Amniotic stem cell (primary cell): Measurements from ENCODE around the gene KRTAP5-4.
"Not testable (repeated sequence)": the region's sequence is repeated elsewhere in the genome, so short reads cannot be mapped to it uniquely, and the experiment has no call there.

Experiments used
- DNase-seq: peaks from one replicate; lab custom pipeline; 2025; lab: John Stamatoyannopoulos, UW

KRTAP5-4 gene

GRCh38 chr11:1637628-1638027 is 15.7 kb upstream of the KRTAP5-4 start:
- no peak for DNase-seq

- DNase-seq, result no peak
Measured at GRCh38 chr11:1636291-1636950, 14.5 kb upstream of the KRTAP5-4 start.

- no peak for DNase-seq
Measured at GRCh38 chr11:1633864-1634263, 11.9 kb upstream of the KRTAP5-4 start.

- DNase-seq, result no peak
Measured at GRCh38 chr11:1632053-1632714, 10.2 kb upstream of the KRTAP5-4 start.

- no peak for DNase-seq
Measured at GRCh38 chr11:1631066-1631568, 9.2 kb upstream of the KRTAP5-4 start.

- no peak for DNase-seq
Measured at GRCh38 chr11:1630271-1630670, 8.3 kb upstream of the KRTAP5-4 start.

- no peak for DNase-seq
Measured at GRCh38 chr11:1629326-1630185, 7.6 kb upstream of the KRTAP5-4 start, which contains the start of gene KRTAP5-5. TSS of gene KRTAP5-5 (plus strand) at chr11:1629775. CDS start at chr11:1629841, 66 bp downstream.

- no peak for DNase-seq
Measured at GRCh38 chr11:1628506-1629325, 6.8 kb upstream of the KRTAP5-4 start.

GRCh38 chr11:1625541-1625940 is 3.6 kb upstream of the KRTAP5-4 start:
- DNase-seq, result no peak

- no peak for DNase-seq
Measured at GRCh38 chr11:1624621-1625020, 2.7 kb upstream of the KRTAP5-4 start.

- no peak for DNase-seq
Measured at GRCh38 chr11:1623716-1624115, 1.8 kb upstream of the KRTAP5-4 start.

- DNase-seq, result no peak
Measured at GRCh38 chr11:1619449-1619848, 2.5 kb downstream of the KRTAP5-4 start.

- DNase-seq, result no peak
Measured at GRCh38 chr11:1618231-1618630, 3.7 kb downstream of the KRTAP5-4 start.

GRCh38 chr11:1608363-1608762 is 13.6 kb downstream of the KRTAP5-4 start, which contains the start of gene KRTAP5-3:
TSS of gene KRTAP5-3 (minus strand) at chr11:1608463. CDS start at chr11:1608385, 78 bp downstream.
- no peak for DNase-seq

GRCh38 chr11:1607901-1608300 is 14.0 kb downstream of the KRTAP5-4 start:
- DNase-seq, result not testable (repeated sequence)

GRCh38 chr11:1607156-1607845 is 14.6 kb downstream of the KRTAP5-4 start:
- DNase-seq, result not testable (repeated sequence)

GRCh38 chr11:1605923-1606322 is 16.0 kb downstream of the KRTAP5-4 start:
- not testable (repeated sequence) for DNase-seq

- no peak for DNase-seq
Measured at GRCh38 chr11:1604711-1605110, 17.2 kb downstream of the KRTAP5-4 start.

GRCh38 chr11:1604181-1604580 is 17.8 kb downstream of the KRTAP5-4 start:
- no peak for DNase-seq

- DNase-seq, result no peak
Measured at GRCh38 chr11:1603629-1604028, 18.3 kb downstream of the KRTAP5-4 start.

GRCh38 chr11:1601663-1602062 is 20.3 kb downstream of the KRTAP5-4 start:
- not testable (repeated sequence) for DNase-seq
